Measurements from ENCODE around the gene ABT1. TPM values are rescaled to one million over a fixed set of nuclear protein-coding genes. Genes with fewer than 3 reads are reported as not detected.

Gene ABT1
- total and polyA plus RNA-seq, 2 of the 8 experiments (the other 6 are each of a cell fraction or from before 2014, with no cell fraction given) = 20.5 to 30.7 TPM

- Histone ChIP-seq H2BK120ac (replicated peaks; ENCODE audit: low read depth, low read length) (no peak overlapping the region), H3K27me3 (replicated peaks in 1 of 4; ENCODE audit: control insufficient read depth in 3 of 4, extremely low read depth in 1 of 4, insufficient read depth in 3 of 4, low read length in 3 of 4) (peaks cover 13 to 26% (median 17%) of the 10 kb centered on the region in 4 experiments), H3K14ac (ENCODE audit: insufficient read length) (no peak overlapping the region), H3K23ac (ENCODE audit: insufficient read length) (no peak overlapping the region), H3K79me2 (ENCODE audit: control insufficient read depth in 1 of 2, insufficient read depth in 2 of 2, low read length in 2 of 2) (no peaks in the 10 kb centered on the region), H3K4me3 (ENCODE audit: extremely low read depth in 1 of 4, insufficient read depth in 2 of 4, low read depth in 3 of 4, low read length in 4 of 4) (peak overlapping the region in 1 of 4 experiments; percentile 17; a peak in 1 of 8 replicates), H4K8ac (ENCODE audit: extremely low read depth, insufficient read depth, low read length) (no peak overlapping the region), H4K20me1 (replicated peaks in 1 of 2; ENCODE audit: control insufficient read depth in 1 of 2, insufficient read depth in 2 of 2, low read length in 2 of 2) (no peaks in the 10 kb centered on the region), H4K5ac (ENCODE audit: insufficient read length, low read depth, low read length) (no peak overlapping the region), H3K36me3 (ENCODE audit: control insufficient read depth in 2 of 4, insufficient read depth in 4 of 4, low read length in 3 of 4) (no peaks in the 10 kb centered on the region), H2BK20ac (ENCODE audit: low read length) (no peak overlapping the region), H3K56ac (replicated peaks; ENCODE audit: insufficient read length, low read depth, low read length) (no peak overlapping the region), H3K9ac (replicated peaks in 1 of 4; ENCODE audit: extremely low read depth in 1 of 4, low read depth in 3 of 4, low read length in 3 of 4) (no peak overlapping the region), H3K4me1 (replicated peaks in 1 of 4; ENCODE audit: control insufficient read depth in 3 of 4, insufficient read depth in 4 of 4, low read length in 3 of 4) (no peaks in the 10 kb centered on the region), H2BK15ac (ENCODE audit: low read length) (no peak overlapping the region), H2BK12ac (ENCODE audit: low read depth, low read length) (no peak overlapping the region), H3K27ac (ENCODE audit: low read depth, low read length) (no peak overlapping the region), H2AFZ (ENCODE audit: low read length) (peak overlapping the region; percentile 72; the same call in 1 of the 2 replicates), H3K4me2 (ENCODE audit: insufficient read depth in 1 of 2, low read depth in 2 of 2, low read length in 2 of 2) (no peak overlapping the region; a peak in 1 of 4 replicates), H3K79me1 (ENCODE audit: low read depth, low read length) (no peaks in the 10 kb centered on the region), H2BK5ac (ENCODE audit: low read depth, low read length) (no peak overlapping the region), H4K91ac (replicated peaks; ENCODE audit: insufficient read length, low read length) (no peak overlapping the region), H3K9me3 (ENCODE audit: insufficient read depth in 2 of 2, low read depth in 1 of 2, low read length in 1 of 2) (no peaks in the 10 kb centered on the region), H2AK5ac (ENCODE audit: low read depth, low read length) (no peak overlapping the region), H3K4ac (replicated peaks; ENCODE audit: insufficient read length, low read depth, low read length) (no peak overlapping the region), H3K23me2 (ENCODE audit: low read depth, low read length) (no peaks in the 10 kb centered on the region), H3K18ac (ENCODE audit: extremely low read depth, low read length) (no peak overlapping the region)
- no peak for DNase-seq (ENCODE audit: low read depth in 1 of 2, low spot score in 2 of 2)
- POLR2A ChIA-PET (ENCODE audit: partially characterized antibody) = interaction anchor here (0.7 kb wide), 1 partner anchor 13 kb away, joined by 3 read pairs; no protein-coding TSS in a partner anchor
- TF ChIP-seq RNF2 (IDR thresholded peaks at IDR 0.05; ENCODE audit: borderline replicate concordance, low read depth, low read length, missing control alignments, poor library complexity, severe bottlenecking) (no peak), CTCF (IDR thresholded peaks at IDR 0.05; ENCODE audit: control extremely low read depth in 1 of 3, insufficient read depth in 1 of 3, low read depth in 1 of 3, low read length in 3 of 3) (peak; percentile 3 to 72 (median 71)), RAD21 (IDR thresholded peaks at IDR 0.05 in 1 of 2, conservative IDR thresholded peaks at IDR 0.05 in 1 of 2; ENCODE audit: low read depth in 2 of 2, low read length in 2 of 2) (peak; percentile 88 to 95)
- 61% methylated on average over 7 of the region's 7 CpGs; no CpG with 5 or more reads in 1 of the 2 experiments for WGBS, 2 experiments (ENCODE audit: extremely low coverage in 1 of 2, insufficient coverage in 1 of 2, insufficient read length in 1 of 2, insufficient replicate concordance in 2 of 2, low coverage in 1 of 2, low lambda C conversion rate in 2 of 2, missing lambda C conversion rate in 1 of 2)
- peak; percentile 13 for FAIRE-seq
- CTCF ChIA-PET (ENCODE audit: partially characterized antibody) = interaction anchor here (0.9 to 1.0 kb wide), 2 partner anchors 24 to 451 kb away, joined by 3 to 4 read pairs; no protein-coding TSS in a partner anchor
Observed at GRCh38 chr6:26607434-26608230, 10.9 kb downstream of the ABT1 start.
